Esophagus squamous epithelium (tissue), 5 donors: Measurements from ENCODE around the gene GDI1. TPM values are rescaled to one million over a fixed set of nuclear protein-coding genes. Genes with fewer than 3 reads are reported as not detected.

Experiments
- DNase-seq: peaks from one replicate; lab custom pipeline; 2025; lab: John Stamatoyannopoulos, UW
- H3K27ac ChIP-seq, 4 donors: fragments of 200-600 bp; sonication (generic); one replicate each; pipeline ENCODE4 v1.5.1; 2016 to 2019; ENCODE audit warnings: mild to moderate bottlenecking in 1 of 4
- H3K27me3 ChIP-seq, 4 donors: fragments of 200-600 bp; sonication (generic); 1 replicate in 3 of 4; 2 replicates in 1 of 4; pipeline versions ENCODE4 v1.5.1 to v1.6.0; 2017 to 2021; ENCODE audit warnings: antibody characterized with exemption in 1 of 4
- H3K36me3 ChIP-seq, 3 donors: fragments of 200-600 bp; sonication (generic); one replicate each; pipeline ENCODE4 v1.5.1; 2016 to 2019
- H3K4me1 ChIP-seq, 3 donors: fragments of 200-600 bp; sonication (generic); one replicate each; pipeline ENCODE4 v1.5.1; 2017 to 2019
- H3K4me3 ChIP-seq, 4 donors: fragments of 200-600 bp; sonication (generic); 1 replicate in 3 of 4; 2 replicates in 1 of 4; pipeline ENCODE4 v1.5.1; 2016 to 2019; ENCODE audit warnings: mild to moderate bottlenecking in 2 of 4, moderate library complexity in 1 of 4
- H3K9me3 ChIP-seq, 3 donors: fragments of 200-600 bp; sonication (generic); one replicate each; pipeline ENCODE4 v1.5.1; 2016 to 2019
- CTCF ChIP-seq, 6 experiments: fragments of 450-650 bp in 4 of 6; fragments of 200-600 bp in 2 of 6; sonication (generic) in 2 of 6; IDR thresholded peaks; one replicate each; pipeline ENCODE4 v1.5.1; 2016 to 2019; ENCODE audit warnings: antibody characterized with exemption in 6 of 6, mild to moderate bottlenecking in 4 of 6, moderate library complexity in 4 of 6
- POLR2A ChIP-seq, 4 donors: fragments of 450-650 bp; IDR thresholded peaks; one replicate each; pipeline ENCODE4 v1.6.1; 2017; ENCODE audit warnings: antibody characterized with exemption in 4 of 4, mild to moderate bottlenecking in 4 of 4, moderate library complexity in 3 of 4
- WGBS, 2 donors: methylation state at CpG; one replicate each; pipeline ENCODE4 v1.1.5; 2018; 5-methylcytosine and 5-hydroxymethylcytosine counted together
- intact Hi-C: fragments of 100-400 bp; cut with DNase I; formaldehyde crosslinking; loops from one replicate; pipeline ENCODE4 v1.15.0; 2022
- total RNA-seq, 4 donors: library from RNA; depleted of rRNA; stranded (reverse); fragments of >200 nt; gene quantifications; one replicate each; pipeline ENCODE4 v1.1.0, GENCODE V29; 2016
- donor health status: DM: yes; HTN: yes; CAD: no.

Gene GDI1
- total RNA-seq, 4 donors from 2014 or later, result 35.2 to 82.6 (median 35.6) TPM

GRCh38 chrX:154411981-154412340 is 25.0 kb upstream of the GDI1 start:
- TF ChIP-seq POLR2A (IDR thresholded peaks at IDR 0.05), result peak in 2 of 4 donors; percentile 24 to 45
- no peak for TF ChIP-seq CTCF (IDR thresholded peaks at IDR 0.05)

GRCh38 chrX:154412468-154412867 is 24.5 kb upstream of the GDI1 start:
- intact Hi-C loops, result no loop called here
- H3K27me3 ChIP-seq, result no peaks in the 10 kb centered on the region
- H3K27ac ChIP-seq, result peak overlapping the region; percentile 90 to 97 (median 96)
- H3K36me3 ChIP-seq, result peaks cover 0 to 19% (median 0%) of the 10 kb centered on the region in 3 donors
- TF ChIP-seq CTCF (IDR thresholded peaks at IDR 0.05) (no peak), POLR2A (IDR thresholded peaks at IDR 0.05) (peak in 2 of 4 donors; percentile 9 to 12)
- H3K4me1 ChIP-seq, result peaks cover 0 to 47% (median 5%) of the 10 kb centered on the region in 3 donors
- H3K4me3 ChIP-seq, result peak overlapping the region; percentile 56 to 87 (median 82)
- WGBS, 2 donors, result 35% methylated on average over 2 of the region's 4 CpGs; no CpG with 5 or more reads in 1 of the 2 donors
- H3K9me3 ChIP-seq, result no peaks in the 10 kb centered on the region
- no peak for DNase-seq

More at GRCh38 chrX:154411981-154412340, 25.0 kb upstream of the GDI1 start:
- intact Hi-C loops, result no loop called here
- H3K4me1 ChIP-seq, result peaks cover 0 to 47% (median 5%) of the 10 kb centered on the region in 3 donors
- H3K27ac ChIP-seq, result peak overlapping the region; percentile 90 to 97 (median 96)
- H3K4me3 ChIP-seq, result peak overlapping the region; percentile 56 to 87 (median 82)
- H3K36me3 ChIP-seq, result peaks cover 0 to 19% (median 0%) of the 10 kb centered on the region in 3 donors
- no peak for DNase-seq
- no peaks in the 10 kb centered on the region for H3K9me3 ChIP-seq
- no peaks in the 10 kb centered on the region for H3K27me3 ChIP-seq
- no CpG with 5 or more reads among the region's 29 CpGs for WGBS, 2 donors

GRCh38 chrX:154413142-154413541 is 23.8 kb upstream of the GDI1 start:
- no peaks in the 10 kb centered on the region for H3K9me3 ChIP-seq
- TF ChIP-seq CTCF (IDR thresholded peaks at IDR 0.05), result no peak
- TF ChIP-seq POLR2A (IDR thresholded peaks at IDR 0.05), result no peak
- H3K36me3 ChIP-seq, result peaks cover 0 to 19% (median 0%) of the 10 kb centered on the region in 3 donors
- H3K4me3 ChIP-seq, result no peak overlapping the region
- peak overlapping the region; percentile 90 to 97 (median 96) for H3K27ac ChIP-seq
- H3K4me1 ChIP-seq, result peaks cover 0 to 43% (median 5%) of the 10 kb centered on the region in 3 donors
- 100% methylated on average over 1 of the region's 8 CpGs; no CpG with 5 or more reads in 1 of the 2 donors for WGBS, 2 donors
- no peaks in the 10 kb centered on the region for H3K27me3 ChIP-seq
- intact Hi-C loops, result no loop called here
- DNase-seq, result no peak

GRCh38 chrX:154417157-154417556 is 19.8 kb upstream of the GDI1 start:
- 67 to 75% methylated on average over 5 to 7 of the region's 7 CpGs for WGBS, 2 donors
- intact Hi-C loops, result no loop called here
- Histone ChIP-seq H3K36me3 (peaks cover 0 to 36% (median 6%) of the 10 kb centered on the region in 3 donors), H3K9me3 (no peaks in the 10 kb centered on the region), H3K4me3 (no peak overlapping the region), H3K4me1 (peaks cover 0 to 14% (median 5%) of the 10 kb centered on the region in 3 donors), H3K27ac (no peak overlapping the region), H3K27me3 (no peaks in the 10 kb centered on the region)
- no peak for TF ChIP-seq CTCF (IDR thresholded peaks at IDR 0.05)
- TF ChIP-seq POLR2A (IDR thresholded peaks at IDR 0.05), result no peak
- no peak for DNase-seq

DNA sequence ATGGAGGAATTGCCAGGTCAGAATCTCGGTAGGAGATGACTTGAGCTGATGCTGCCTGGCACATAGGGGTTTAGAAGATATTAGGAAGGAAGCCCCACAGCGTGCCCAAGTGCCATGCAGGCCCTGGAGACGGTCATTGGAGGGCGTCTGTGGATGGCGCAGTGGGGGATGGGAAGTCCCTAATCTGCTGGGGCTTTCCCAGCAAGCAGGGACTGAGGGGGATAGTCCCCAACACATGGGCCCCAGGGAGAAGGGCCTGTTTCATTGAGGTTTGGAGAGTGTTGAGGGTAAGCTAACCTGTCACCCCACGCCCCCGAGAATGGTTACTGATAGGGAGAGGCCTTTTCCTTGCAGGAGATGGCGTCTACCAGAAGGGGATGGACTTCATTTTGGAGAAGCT is 17.8 kb upstream of the GDI1 start:
- DNase-seq, result no peak

More for the DNA sequence above, 17.8 kb upstream of the GDI1 start:
- H3K4me3 ChIP-seq, result no peak overlapping the region
- H3K9me3 ChIP-seq, result no peaks in the 10 kb centered on the region
- H3K27me3 ChIP-seq, result no peaks in the 10 kb centered on the region
- TF ChIP-seq POLR2A (IDR thresholded peaks at IDR 0.05) (no peak), CTCF (IDR thresholded peaks at IDR 0.05) (no peak)
- intact Hi-C loops, result no loop called here
- peaks cover 0 to 26% (median 6%) of the 10 kb centered on the region in 3 donors for H3K36me3 ChIP-seq
- WGBS, 2 donors, result 85 to 89% methylated on average over 5 to 8 of the region's 8 CpGs
- H3K4me1 ChIP-seq, result no peaks in the 10 kb centered on the region
- H3K27ac ChIP-seq, result peak overlapping the region in 1 of 4 donors; percentile 14
